Mesendoderm (in vitro differentiated cells): Measurements from ENCODE around the gene DKKL1. TPM values are rescaled to one million over a fixed set of nuclear protein-coding genes. Genes with fewer than 3 reads are reported as not detected.

ENCODE experiments used
- DNase-seq: peaks from one replicate; pipeline ENCODE4 v3.0.0; 2013
- H2AK5ac ChIP-seq: 2 replicates; pipeline ENCODE4 v1.6.1; 2013; ENCODE audit warnings: low read length, inconsistent platforms
- H2BK120ac ChIP-seq: 2 replicates; pipeline ENCODE4 v1.6.1; 2013; ENCODE audit warnings: low read depth, mild to moderate bottlenecking, low read length, moderate library complexity, mixed read lengths
- H2BK15ac ChIP-seq: replicated peaks from 2 replicates; pipeline ENCODE4 v1.6.1; 2013; ENCODE audit warnings: low read depth, mild to moderate bottlenecking, moderate library complexity
- H2BK5ac ChIP-seq: 2 replicates; pipeline ENCODE4 v1.6.1; 2013; ENCODE audit warnings: low read length, inconsistent platforms
- H3K18ac ChIP-seq: 2 replicates; pipeline ENCODE4 v1.6.1; 2013; ENCODE audit warnings: mild to moderate bottlenecking, low read length, mixed read lengths
- H3K23ac ChIP-seq: one replicate; pipeline ENCODE4 v1.6.1; 2013; ENCODE audit warnings: low read length
- H3K27ac ChIP-seq: 2 replicates; pipeline ENCODE4 v1.5.1; 2013; ENCODE audit warnings: low read depth, mild to moderate bottlenecking, inconsistent platforms, low read length, moderate library complexity
- H3K27me3 ChIP-seq: 2 replicates; pipeline ENCODE4 v1.6.1; 2013; ENCODE audit warnings: low read length, control low read depth, mild to moderate bottlenecking, inconsistent platforms; ENCODE audit not compliant: insufficient read depth, poor library complexity
- H3K36me3 ChIP-seq: 2 replicates; pipeline ENCODE4 v1.6.1; 2013; ENCODE audit warnings: low read length, inconsistent platforms; ENCODE audit not compliant: control insufficient read depth, insufficient read depth
- H3K4ac ChIP-seq: one replicate; pipeline ENCODE4 v1.6.1; 2013; ENCODE audit warnings: low read depth, mild to moderate bottlenecking, low read length, moderate library complexity
- H3K4me1 ChIP-seq: 2 replicates; pipeline ENCODE4 v1.6.1; 2013; ENCODE audit warnings: low read depth, low read length, inconsistent platforms; ENCODE audit not compliant: control insufficient read depth
- H3K4me2 ChIP-seq: 2 replicates; pipeline ENCODE4 v1.6.1; 2013; ENCODE audit warnings: low read length
- H3K4me3 ChIP-seq: 2 replicates; pipeline ENCODE4 v1.5.1; 2013; ENCODE audit warnings: mild to moderate bottlenecking, low read length
- H3K56ac ChIP-seq: one replicate; pipeline ENCODE4 v1.6.1; 2013; ENCODE audit warnings: low read length
- H3K79me1 ChIP-seq: 2 replicates; pipeline ENCODE4 v1.6.1; 2013; ENCODE audit warnings: low read length, inconsistent platforms
- H3K79me2 ChIP-seq: 2 replicates; pipeline ENCODE4 v1.6.1; 2013; ENCODE audit warnings: mild to moderate bottlenecking, low read length; ENCODE audit not compliant: control insufficient read depth, insufficient read depth
- H3K9ac ChIP-seq: 2 replicates; pipeline ENCODE4 v1.6.1; 2013; ENCODE audit warnings: low read length, inconsistent platforms
- H4K5ac ChIP-seq: one replicate; pipeline ENCODE4 v1.6.1; 2013; ENCODE audit warnings: low read length
- H4K8ac ChIP-seq: one replicate; pipeline ENCODE4 v1.6.1; 2013; ENCODE audit warnings: low read depth, mild to moderate bottlenecking, control low read depth, low read length, moderate library complexity
- WGBS: extraction: QIAGEN DNeasy Blood & Tissue Kit; methylation state at CpG from one replicate; pipeline ENCODE4 v1.1.7; 2013; ENCODE audit warnings: low lambda C conversion rate, missing lambda C conversion rate; ENCODE audit not compliant: insufficient coverage; ENCODE audit errors: extremely low coverage; 5-methylcytosine and 5-hydroxymethylcytosine counted together
- polyA plus RNA-seq, 2 experiments: library from polyadenylated mRNA; stranded (reverse); fragments of 200-250 nt; gene quantifications; one replicate each; pipeline ENCODE4 v1.2.3, GENCODE V29; 2013

DKKL1 gene
- polyA plus RNA-seq (2013, experiment 1 of 2) = 1.4 TPM
- 1.5 TPM for polyA plus RNA-seq (2013, experiment 2 of 2)

- peak within 1 kb of the TSS; percentile 81 for H3K9ac ChIP-seq
- peak within 1 kb of the TSS; percentile 34 for H3K18ac ChIP-seq
- H3K4me1 ChIP-seq = no peaks in the 10 kb centered on the region
- peak within 1 kb of the TSS; percentile 58 for H2AK5ac ChIP-seq
- H3K36me3 ChIP-seq = peaks cover 3% of the 10 kb centered on the region
- no peak within 1 kb of the TSS for H4K5ac ChIP-seq
- no peak within 1 kb of the TSS for H2BK120ac ChIP-seq
- peak within 1 kb of the TSS; percentile 25 for H3K4me3 ChIP-seq
- no peak within 1 kb of the TSS for H3K4ac ChIP-seq
- H3K23ac ChIP-seq = peak within 1 kb of the TSS; percentile 97
- H2BK5ac ChIP-seq = peak within 1 kb of the TSS; percentile 73
- peak within 1 kb of the TSS; percentile 75 for H3K4me2 ChIP-seq
- no CpG with 5 or more reads among the region's 46 CpGs for WGBS
- H3K27ac ChIP-seq = peak within 1 kb of the TSS; percentile 87
- no peak within 1 kb of the TSS for H2BK15ac ChIP-seq
- no peak within 1 kb of the TSS for H4K8ac ChIP-seq
- H3K56ac ChIP-seq = peak within 1 kb of the TSS; percentile 91
- peaks cover 26% of the 10 kb centered on the region for H3K79me2 ChIP-seq
- H3K27me3 ChIP-seq = no peaks in the 10 kb centered on the region
- DNase-seq = peak; percentile 100
- peaks cover 12% of the 10 kb centered on the region for H3K79me1 ChIP-seq
Observed at GRCh38 chr19:49363268-49364082, at the start of gene DKKL1. Gene DKKL1 (plus strand): TSS chr19:49363877. CDS start chr19:49363999, 122 bp downstream.

DNA sequence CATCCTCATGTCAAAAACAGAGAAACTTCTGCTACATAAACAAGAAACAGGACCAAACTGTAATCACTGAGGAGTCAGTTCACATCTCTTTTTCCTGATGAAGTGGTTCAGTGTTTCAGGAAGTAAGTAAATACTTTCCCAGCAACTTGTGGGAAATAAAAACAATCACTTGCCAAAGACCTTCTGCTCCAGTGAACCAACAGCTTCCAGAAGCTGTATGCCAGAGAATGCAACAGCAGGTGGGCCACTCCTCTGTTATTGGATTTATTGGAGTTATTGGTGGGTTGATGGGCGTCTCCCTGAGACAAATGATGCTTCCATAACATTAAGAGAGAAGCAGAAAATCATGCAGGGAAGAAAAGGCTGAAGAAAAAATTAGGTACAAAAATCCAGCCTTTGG lies 48.6 kb upstream of the DKKL1 start:
- Histone ChIP-seq H3K79me1 (no peaks in the 10 kb centered on the region), H2BK120ac (no peak overlapping the region), H3K4me1 (no peaks in the 10 kb centered on the region), H3K18ac (no peak overlapping the region), H3K4ac (no peak overlapping the region), H3K27ac (no peak overlapping the region), H4K5ac (no peak overlapping the region), H2BK5ac (no peak overlapping the region), H2BK15ac (no peak overlapping the region), H3K4me3 (no peak overlapping the region), H4K8ac (no peak overlapping the region), H3K79me2 (no peaks in the 10 kb centered on the region), H3K27me3 (no peaks in the 10 kb centered on the region), H2AK5ac (no peak overlapping the region), H3K4me2 (no peak overlapping the region), H3K36me3 (no peaks in the 10 kb centered on the region), H3K9ac (no peak overlapping the region), H3K23ac (no peak overlapping the region), H3K56ac (no peak overlapping the region)
- WGBS = no CpG with 5 or more reads among the region's 1 CpG
- DNase-seq = no peak

DNA sequence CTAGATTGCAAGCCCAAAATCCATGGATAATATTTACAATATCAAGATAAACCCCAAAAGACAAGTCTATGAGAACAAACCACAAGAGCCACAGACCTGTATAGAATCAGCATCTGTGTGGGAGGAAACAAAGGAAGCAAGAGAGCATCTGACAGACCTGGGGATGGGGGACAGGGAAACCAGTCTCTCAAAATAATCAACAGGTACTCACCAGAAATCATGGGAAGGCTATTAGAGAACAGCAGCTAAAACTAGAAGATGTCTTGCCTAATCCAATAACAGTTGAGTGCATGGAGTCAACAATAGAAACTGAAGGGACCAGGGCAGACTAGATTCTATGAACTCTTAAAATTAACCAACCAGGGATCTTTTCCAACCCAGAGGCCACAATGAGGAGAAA lies 47.4 kb upstream of the DKKL1 start:
- H3K4me3 ChIP-seq = no peak overlapping the region
- no peak overlapping the region for H3K4me2 ChIP-seq
- no peak overlapping the region for H3K9ac ChIP-seq
- no peak overlapping the region for H4K8ac ChIP-seq
- no peak overlapping the region for H2BK15ac ChIP-seq
- DNase-seq = no peak
- no peak overlapping the region for H3K56ac ChIP-seq
- no peaks in the 10 kb centered on the region for H3K79me1 ChIP-seq
- no peak overlapping the region for H4K5ac ChIP-seq
- H3K79me2 ChIP-seq = no peaks in the 10 kb centered on the region
- no peak overlapping the region for H3K27ac ChIP-seq
- no peak overlapping the region for H2BK5ac ChIP-seq
- H3K36me3 ChIP-seq = no peaks in the 10 kb centered on the region
- no peak overlapping the region for H2AK5ac ChIP-seq
- H3K4ac ChIP-seq = no peak overlapping the region
- no peaks in the 10 kb centered on the region for H3K27me3 ChIP-seq
- no peaks in the 10 kb centered on the region for H3K4me1 ChIP-seq
- H2BK120ac ChIP-seq = no peak overlapping the region
- no peak overlapping the region for H3K23ac ChIP-seq
- no peak overlapping the region for H3K18ac ChIP-seq

DNA sequence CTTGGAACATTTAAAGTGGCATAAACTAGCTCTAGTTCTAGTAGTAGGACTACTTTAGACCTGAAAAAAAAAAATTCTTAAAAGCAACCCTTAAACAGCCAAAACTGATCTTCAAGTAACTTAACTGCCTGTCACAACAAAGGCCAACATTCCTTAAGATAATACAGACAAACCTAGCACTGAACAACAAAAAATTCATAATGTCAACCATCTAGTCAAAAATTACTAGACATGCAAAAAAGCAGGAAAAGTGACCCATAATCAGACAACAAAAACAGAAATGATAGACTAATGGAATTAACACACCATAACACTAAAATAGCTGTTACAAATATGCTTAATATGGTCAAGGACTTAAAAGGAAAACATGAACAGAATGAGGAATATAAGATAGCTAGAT lies 45.4 kb upstream of the DKKL1 start:
- no peak overlapping the region for H3K4ac ChIP-seq
- no peak for DNase-seq
- no peak overlapping the region for H2BK15ac ChIP-seq
- no peak overlapping the region for H2BK120ac ChIP-seq
- H4K5ac ChIP-seq = no peak overlapping the region
- H2AK5ac ChIP-seq = no peak overlapping the region
- no peak overlapping the region for H2BK5ac ChIP-seq
- H3K79me2 ChIP-seq = no peaks in the 10 kb centered on the region
- no peak overlapping the region for H3K9ac ChIP-seq
- no peaks in the 10 kb centered on the region for H3K4me1 ChIP-seq
- H3K23ac ChIP-seq = no peak overlapping the region
- H4K8ac ChIP-seq = no peak overlapping the region
- no peaks in the 10 kb centered on the region for H3K36me3 ChIP-seq
- no peaks in the 10 kb centered on the region for H3K27me3 ChIP-seq
- no peak overlapping the region for H3K27ac ChIP-seq
- H3K56ac ChIP-seq = no peak overlapping the region
- no peak overlapping the region for H3K4me3 ChIP-seq
- no peak overlapping the region for H3K18ac ChIP-seq
- no peak overlapping the region for H3K4me2 ChIP-seq
- H3K79me1 ChIP-seq = no peaks in the 10 kb centered on the region

GRCh38 chr19:49324801-49325576 lies 38.7 kb upstream of the DKKL1 start, which contains the start of gene SLC6A16:
Gene SLC6A16 (minus strand): TSS chr19:49325191. CDS start chr19:49311347, 13,844 bp downstream.
- no peak for DNase-seq
- Histone ChIP-seq H2AK5ac (no peak within 1 kb of the TSS), H3K23ac (no peak within 1 kb of the TSS), H3K4me1 (no peaks in the 10 kb centered on the region), H2BK5ac (no peak within 1 kb of the TSS), H3K36me3 (no peaks in the 10 kb centered on the region), H3K79me2 (no peaks in the 10 kb centered on the region), H2BK15ac (no peak within 1 kb of the TSS), H4K5ac (no peak within 1 kb of the TSS), H2BK120ac (no peak within 1 kb of the TSS), H3K4me3 (no peak within 1 kb of the TSS), H3K9ac (no peak within 1 kb of the TSS), H3K18ac (no peak within 1 kb of the TSS), H3K56ac (no peak within 1 kb of the TSS), H3K27me3 (no peaks in the 10 kb centered on the region), H3K4ac (no peak within 1 kb of the TSS), H3K27ac (no peak within 1 kb of the TSS), H3K79me1 (no peaks in the 10 kb centered on the region), H3K4me2 (no peak within 1 kb of the TSS), H4K8ac (no peak within 1 kb of the TSS)
- no CpG with 5 or more reads among the region's 38 CpGs for whole genome bisulfite sequencing
